ENCODE data around the gene CRKL.

CRKL gene

GRCh38 chr22:20999350-21000206, 82.4 kb downstream of the CRKL start:
- DNase-seq, result no peak

GRCh38 chr22:21000207-21000986, 83.2 kb downstream of the CRKL start:
- no peak for DNase-seq

DNA sequence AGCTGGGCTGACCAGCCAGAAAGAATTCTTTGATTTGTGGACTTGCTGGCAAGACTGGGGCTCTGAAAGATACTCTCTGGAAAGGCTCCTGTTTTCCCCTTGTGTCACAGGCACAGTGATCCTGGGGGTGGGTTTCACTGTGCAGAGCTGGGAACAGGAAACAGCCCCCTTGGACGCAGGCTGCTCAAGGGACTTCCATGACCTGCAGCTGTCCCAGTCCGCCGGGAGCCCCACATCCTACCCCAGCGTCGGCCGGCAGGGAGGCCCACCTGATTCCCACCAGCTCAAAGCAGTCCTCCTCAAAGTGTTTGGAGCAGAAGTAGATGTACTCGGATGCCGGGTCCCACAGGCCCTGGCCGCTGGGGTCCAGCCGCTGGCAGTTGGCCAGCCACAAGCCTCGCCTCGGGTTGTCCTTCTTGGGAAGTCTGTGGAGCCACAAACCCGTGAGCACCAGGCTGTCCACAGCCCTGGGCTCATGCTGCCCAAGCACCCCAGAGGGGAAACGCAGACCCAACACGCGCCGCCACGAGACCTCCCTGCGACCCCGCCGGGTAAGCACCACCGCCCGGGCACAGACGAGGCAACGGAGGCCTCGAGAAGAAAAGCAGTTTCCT, 83.9 kb downstream of the CRKL start:
- DNase-seq, result no peak

DNA sequence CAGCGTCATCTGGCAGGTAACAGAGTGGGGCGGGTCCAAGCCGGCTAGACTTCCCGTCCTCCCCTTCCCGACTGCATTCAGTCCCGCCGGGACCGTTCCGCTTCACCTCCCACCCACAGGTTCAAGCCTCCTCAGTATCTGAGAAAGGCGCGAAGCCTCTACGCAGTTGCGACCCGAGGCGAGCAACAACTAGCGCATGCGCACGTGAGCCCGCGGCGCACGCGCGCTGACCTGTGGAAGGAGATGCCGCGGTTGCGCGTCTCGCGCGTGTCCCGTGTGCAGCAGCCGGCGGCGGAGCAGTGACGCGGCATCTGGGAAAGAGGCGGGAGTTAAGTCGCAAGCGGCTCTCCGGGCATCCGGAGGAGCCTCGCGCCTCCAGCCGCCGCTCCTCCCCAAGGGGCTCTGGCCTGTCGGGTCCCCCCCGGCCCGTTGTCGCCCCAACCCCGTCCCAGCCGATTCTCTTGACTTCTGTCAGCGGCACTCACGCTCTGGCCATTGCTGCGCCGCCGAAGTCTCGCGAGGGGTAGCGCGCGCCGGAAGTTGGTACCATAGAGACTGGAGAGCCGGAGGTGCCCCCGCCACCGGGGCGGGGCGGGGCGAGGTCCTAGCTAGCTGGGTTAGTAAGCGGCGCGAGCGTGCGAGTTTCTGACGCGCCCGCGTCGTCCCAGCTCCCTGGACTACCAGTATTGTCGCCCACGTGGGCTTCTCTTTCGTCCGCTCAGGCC, 84.6 kb downstream of the CRKL start, which contains the start of gene THAP7:
Gene THAP7 (minus strand): TSS at position 518 of the 725 bp plus-strand sequence. CDS start 207 bp downstream, at position 311.
- peak; percentile 98 for DNase-seq
